Measurements from ENCODE around the gene CD99. TPM values are rescaled to one million over a fixed set of nuclear protein-coding genes. Genes with fewer than 3 reads are reported as not detected.

Gene CD99
- total and polyA plus RNA-seq, 9 donors, result 149 to 678 (median 283) TPM

- Histone ChIP-seq H3K36me3 (no peaks in the 10 kb centered on the region), H3K27me3 (no peaks in the 10 kb centered on the region), H3K4me3 (no peak overlapping the region), H3K9me3 (no peaks in the 10 kb centered on the region), H3K27ac (no peak overlapping the region), H3K4me1 (ENCODE audit: insufficient read depth) (peaks cover 28% of the 10 kb centered on the region)
- no peak for DNase-seq
- no peak for TF ChIP-seq CTCF (IDR thresholded peaks at IDR 0.05)
- no peak for TF ChIP-seq EP300 (IDR thresholded peaks at IDR 0.05)
- no peak for TF ChIP-seq POLR2A (IDR thresholded peaks at IDR 0.05)
- 37 to 39% (median 37%) methylated on average over 15 of the region's 15 CpGs for WGBS, 3 donors
- intact Hi-C loops (cut with DNase I), result no loop called here
These were observed 19.1 kb downstream of the CD99 start for GRCh38 chrX:2710041-2710840.

GRCh38 chrX:2711441-2711840 lies 20.3 kb downstream of the CD99 start:
- Histone ChIP-seq H3K4me3 (no peak overlapping the region), H3K4me1 (ENCODE audit: insufficient read depth) (peaks cover 28% of the 10 kb centered on the region)
- intact Hi-C loops (cut with DNase I), result no loop called here

GRCh38 chrX:2712428-2712827 lies 21.3 kb downstream of the CD99 start:
- 89 to 92% (median 89%) methylated on average over 9 of the region's 9 CpGs for WGBS, 3 donors
- intact Hi-C loops (cut with DNase I), result no loop called here
- Histone ChIP-seq H3K9me3 (no peaks in the 10 kb centered on the region), H3K27me3 (no peaks in the 10 kb centered on the region), H3K27ac (no peak overlapping the region), H3K4me1 (ENCODE audit: insufficient read depth) (peaks cover 24% of the 10 kb centered on the region), H3K36me3 (no peaks in the 10 kb centered on the region), H3K4me3 (no peak overlapping the region)
- DNase-seq, result no peak
- TF ChIP-seq EP300 (IDR thresholded peaks at IDR 0.05) (no peak), CTCF (IDR thresholded peaks at IDR 0.05) (no peak), POLR2A (IDR thresholded peaks at IDR 0.05) (no peak)

More at GRCh38 chrX:2711441-2711840, 20.3 kb downstream of the CD99 start:
- H3K27me3 ChIP-seq, result no peaks in the 10 kb centered on the region
- no peak for TF ChIP-seq EP300 (IDR thresholded peaks at IDR 0.05)
- TF ChIP-seq CTCF (IDR thresholded peaks at IDR 0.05), result no peak
- TF ChIP-seq POLR2A (IDR thresholded peaks at IDR 0.05), result no peak
- H3K27ac ChIP-seq, result no peak overlapping the region
- DNase-seq, result no peak
- H3K36me3 ChIP-seq, result no peaks in the 10 kb centered on the region
- 96 to 100% (median 99%) methylated on average over 2 of the region's 2 CpGs for WGBS, 3 donors
- no peaks in the 10 kb centered on the region for H3K9me3 ChIP-seq

- intact Hi-C loops (cut with DNase I), result no loop called here
These were observed 22.1 kb downstream of the CD99 start for GRCh38 chrX:2712890-2713840.

More at GRCh38 chrX:2712890-2713840, 22.1 kb downstream of the CD99 start:
- H3K4me1 ChIP-seq (ENCODE audit: insufficient read depth), result peaks cover 18% of the 10 kb centered on the region
- no peak for DNase-seq
- 67 to 81% (median 78%) methylated on average over 13 of the region's 13 CpGs for WGBS, 3 donors
- H3K9me3 ChIP-seq, result no peaks in the 10 kb centered on the region
- no peaks in the 10 kb centered on the region for H3K36me3 ChIP-seq
- H3K27ac ChIP-seq, result no peak overlapping the region
- no peak overlapping the region for H3K4me3 ChIP-seq
- TF ChIP-seq EP300 (IDR thresholded peaks at IDR 0.05), result no peak
- TF ChIP-seq CTCF (IDR thresholded peaks at IDR 0.05), result no peak
- no peak for TF ChIP-seq POLR2A (IDR thresholded peaks at IDR 0.05)
- no peaks in the 10 kb centered on the region for H3K27me3 ChIP-seq
